HepG2 (cell line): ENCODE results near the gene ASXL1. TPM values are rescaled to one million over a fixed set of nuclear protein-coding genes. Genes with fewer than 3 reads are reported as not detected.

Experiments used
- AGO1 ChIP-seq: fragments of 200-400 bp; formaldehyde crosslinking; IDR thresholded peaks from 2 replicates; pipeline ENCODE4 v1.6.1; 2017; ENCODE audit warnings: mild to moderate bottlenecking, low read depth, low read length, moderate library complexity; ENCODE audit not compliant: poor library complexity, severe bottlenecking
- AGO2 ChIP-seq: fragments of 200-400 bp; formaldehyde crosslinking; optimal IDR thresholded peaks from 2 replicates; pipeline ENCODE3; 2017; ENCODE audit warnings: mild to moderate bottlenecking, low read depth, low read length, moderate library complexity
- ARNT ChIP-seq: fragments of 450-650 bp; IDR thresholded peaks from 2 replicates; pipeline ENCODE4 v1.6.1; 2017
- EED ChIP-seq: sonication (generic); formaldehyde crosslinking; IDR thresholded peaks from 2 replicates; pipeline ENCODE4 v1.5.0; 2020; ENCODE audit warnings: mild to moderate bottlenecking, missing genetic modification reagents
- FOSL2 ChIP-seq: sonication (generic); formaldehyde crosslinking; IDR thresholded peaks from 2 replicates; pipeline ENCODE4 v1.4.0; 2020; ENCODE audit warnings: missing genetic modification reagents
- FOXP4 ChIP-seq: sonication (generic); formaldehyde crosslinking; IDR thresholded peaks from 2 replicates; pipeline ENCODE4 v1.4.0; 2020; ENCODE audit warnings: missing genetic modification reagents
- GATAD1 ChIP-seq: IDR thresholded peaks from 2 replicates; pipeline ENCODE4 v1.6.1; 2016; ENCODE audit warnings: missing genetic modification reagents, missing compliant biosample characterization
- HDAC2 ChIP-seq: sonication (generic); formaldehyde crosslinking; IDR thresholded peaks from 2 replicates; pipeline ENCODE4 v1.4.0; 2020; ENCODE audit warnings: missing genetic modification reagents
- HNRNPH1 ChIP-seq: fragments of 200-400 bp; formaldehyde crosslinking; optimal IDR thresholded peaks from 2 replicates; pipeline ENCODE3; 2017; ENCODE audit warnings: mild to moderate bottlenecking, low read depth, low read length
- KLF11 ChIP-seq: IDR thresholded peaks from 2 replicates; pipeline ENCODE4 v1.6.1; 2016; ENCODE audit warnings: missing compliant biosample characterization
- LBX2 ChIP-seq: sonication (generic); formaldehyde crosslinking; IDR thresholded peaks from 2 replicates; pipeline ENCODE4 v1.5.0; 2020; ENCODE audit warnings: missing genetic modification reagents, mild to moderate bottlenecking, borderline replicate concordance
- MXD3 ChIP-seq: IDR thresholded peaks from 2 replicates; pipeline ENCODE4 v1.6.1; 2016; ENCODE audit warnings: mild to moderate bottlenecking, missing biosample characterization, missing genetic modification reagents
- NCOA5 ChIP-seq: sonication (generic); formaldehyde crosslinking; IDR thresholded peaks from 2 replicates; pipeline ENCODE4 v1.4.0; 2020; ENCODE audit warnings: missing genetic modification reagents
- NFYB ChIP-seq: sonication (generic); formaldehyde crosslinking; IDR thresholded peaks from 2 replicates; pipeline ENCODE4 v1.4.0; 2020; ENCODE audit warnings: missing genetic modification reagents
- NONO ChIP-seq, 2 experiments: fragments of 450-650 bp in 1 of 2; sonication (generic) in 1 of 2; formaldehyde crosslinking in 1 of 2; IDR thresholded peaks in 1 of 2; conservative IDR thresholded peaks in 1 of 2; 2 replicates each; pipeline versions ENCODE4 v1.6.1 to v1.8.0; 2017 to 2022; ENCODE audit warnings: mild to moderate bottlenecking in 1 of 2, missing genetic modification reagents in 1 of 2, moderate library complexity in 1 of 2
- PATZ1 ChIP-seq: sonication (generic); formaldehyde crosslinking; IDR thresholded peaks from 2 replicates; pipeline ENCODE4 v1.4.0; 2020; ENCODE audit warnings: missing genetic modification reagents
- PHF8 ChIP-seq: sonication (generic); formaldehyde crosslinking; IDR thresholded peaks from 2 replicates; pipeline ENCODE4 v1.5.0; 2020; ENCODE audit warnings: missing genetic modification reagents
- POLR2A ChIP-seq, 2 experiments: IDR thresholded peaks; 2 replicates each; pipeline ENCODE4 v1.6.1; 2011; ENCODE audit warnings: low read depth in 2 of 2, low read length in 2 of 2, mild to moderate bottlenecking in 1 of 2, moderate library complexity in 1 of 2; ENCODE audit not compliant: insufficient read depth in 1 of 2
- POLR2AphosphoS5 ChIP-seq: IDR thresholded peaks from 2 replicates; pipeline ENCODE4 v1.6.1; 2012; ENCODE audit warnings: low read depth, low read length
- SSRP1 ChIP-seq: IDR thresholded peaks from 2 replicates; pipeline ENCODE4 v1.6.1; 2016; ENCODE audit warnings: control low read depth
- YEATS4 ChIP-seq: sonication (generic); formaldehyde crosslinking; IDR thresholded peaks from 2 replicates; pipeline ENCODE4 v1.4.0; 2020; ENCODE audit warnings: missing genetic modification reagents, borderline replicate concordance
- ZBTB7B ChIP-seq: sonication (generic); formaldehyde crosslinking; IDR thresholded peaks from 2 replicates; pipeline ENCODE4 v1.4.0; 2020; ENCODE audit warnings: missing genetic modification reagents
- ZC3H4 ChIP-seq: sonication (generic); formaldehyde crosslinking; IDR thresholded peaks from 2 replicates; pipeline ENCODE4 v1.4.0; 2020; ENCODE audit warnings: missing genetic modification reagents, borderline replicate concordance
- ZNF124 ChIP-seq: sonication (generic); formaldehyde crosslinking; IDR thresholded peaks from 2 replicates; pipeline ENCODE4 v1.4.0; 2020; ENCODE audit warnings: missing genetic modification reagents
- ZNF160 ChIP-seq: sonication (generic); formaldehyde crosslinking; IDR thresholded peaks from 2 replicates; pipeline ENCODE4 v1.8.0; 2022; ENCODE audit warnings: mild to moderate bottlenecking, inconsistent platforms, missing genetic modification reagents
- ZNF337 ChIP-seq: sonication (generic); formaldehyde crosslinking; IDR thresholded peaks from 2 replicates; pipeline ENCODE4 v1.5.1; 2020; ENCODE audit warnings: missing genetic modification reagents, low read depth, mild to moderate bottlenecking, borderline replicate concordance
- ZNF790 ChIP-seq: sonication (generic); formaldehyde crosslinking; IDR thresholded peaks from 2 replicates; pipeline ENCODE4 v1.8.0; 2022; ENCODE audit warnings: missing genetic modification reagents, mild to moderate bottlenecking, borderline replicate concordance
- ZNF792 ChIP-seq: IDR thresholded peaks from 2 replicates; pipeline ENCODE4 v1.6.1; 2016
- polyA plus RNA-seq, 8 experiments: library from polyadenylated mRNA; depleted of rRNA in 3 of 8; stranded (reverse) in 7 of 8; unstranded in 1 of 8; fragments of >200 nt; fragmentation: Illumina TruSeq in 4 of 8; extraction: Trizol in 4 of 8; gene quantifications; 2 replicates each; pipeline versions ENCODE4 v1.2.1 to v1.2.3, GENCODE V29; 2011 to 2016; ENCODE audit warnings: low read depth in 4 of 8, missing spikeins in 1 of 8, mixed read lengths in 1 of 8; ENCODE audit not compliant: insufficient read depth in 1 of 8
- total RNA-seq, 5 experiments: library from RNA; depleted of rRNA; stranded (reverse); fragments of >200 nt; fragmentation: Illumina TruSeq; extraction: Trizol; gene quantifications; 2 replicates each; pipeline ENCODE4 v1.2.3, GENCODE V29; 2016; ENCODE audit warnings: low read depth in 1 of 5

Gene ASXL1
- total and polyA plus RNA-seq, 2 of the 13 experiments (the other 11 are each of a cell fraction or from before 2014, with no cell fraction given) = 62.1 to 74.8 TPM

GRCh38 chr20:32445539-32446273 is 87.6 kb downstream of the ASXL1 start (continued):
- peak; percentile 41; the same call in 1 of the 2 replicates for TF ChIP-seq MXD3 (CRISPR knock-in tag)
- TF ChIP-seq AGO2 = peak; percentile 96
- no peak; the same call in 1 of the 2 replicates for TF ChIP-seq SSRP1 (CRISPR knock-in tag)
- TF ChIP-seq ARNT = no peak
- TF ChIP-seq HNRNPH1 = peak; percentile 58
- TF ChIP-seq ZNF337 (CRISPR knock-in tag) = no peak
- 0 out of 2 replicates have a peak, but pooled peaks have one; percentile 34 for TF ChIP-seq ZNF160
- TF ChIP-seq KLF11 (CRISPR knock-in tag) = no peak
- TF ChIP-seq HDAC2 = no peak
- TF ChIP-seq NFYB = no peak
- TF ChIP-seq GATAD1 = 0 out of 2 replicates have a peak, but pooled peaks have one; percentile 5
- TF ChIP-seq ZNF790 (CRISPR knock-in tag) = no peak
- no peak for TF ChIP-seq YEATS4 (CRISPR knock-in tag)
- TF ChIP-seq EED (CRISPR knock-in tag) = peak; percentile 34; the same call in 1 of the 2 replicates
- no peak for TF ChIP-seq ZNF124 (CRISPR knock-in tag)
- no peak for TF ChIP-seq ZC3H4 (CRISPR knock-in tag)
- peak; percentile 44; the same call in 1 of the 2 replicates for TF ChIP-seq PATZ1 (CRISPR knock-in tag)
- 0 out of 2 replicates have a peak, but pooled peaks have one; percentile 19 for TF ChIP-seq LBX2 (CRISPR knock-in tag)
- peak; percentile 35 for TF ChIP-seq AGO1
- 0 out of 2 replicates have a peak, but pooled peaks have one; percentile 12 for TF ChIP-seq FOXP4 (CRISPR knock-in tag)
- no peak for TF ChIP-seq ZNF792 (CRISPR knock-in tag)
- peak; percentile 16 for TF ChIP-seq POLR2AphosphoS5
- TF ChIP-seq PHF8 (CRISPR knock-in tag) = no peak
- no peak for TF ChIP-seq FOSL2 (CRISPR knock-in tag)
- peak in 1 of 2 experiments; percentile 46; a peak in 2 of 4 replicates for TF ChIP-seq POLR2A (IDR thresholded peaks at IDR 0.05; ENCODE audit: insufficient read depth in 1 of 2, low read depth in 2 of 2, low read length in 2 of 2)
- 0 out of 2 replicates have a peak, but pooled peaks have one; percentile 9 for TF ChIP-seq ZBTB7B (CRISPR knock-in tag)
- TF ChIP-seq NCOA5 = no peak
- no peak for TF ChIP-seq NONO (IDR thresholded peaks at IDR 0.05)
- 0 out of 2 replicates have a peak, but pooled peaks have one; percentile 31 for TF ChIP-seq NONO (CRISPR knock-in tag; conservative IDR thresholded peaks at IDR 0.05)
